AG04449 (cell line): ENCODE measurements around the gene MICALL2.

Experiments
- CTCF ChIA-PET: fragments of 350-600 bp; formaldehyde crosslinking; extraction: SDS; loops from one replicate; lab custom pipeline; 2021; ENCODE audit warnings: antibody characterized with exemption; lab: Yijun Ruan, JAX
- POLR2A ChIA-PET: fragments of 400-600, 350-600 bp; formaldehyde crosslinking; extraction: SDS; loops from one replicate; lab custom pipeline; 2020; ENCODE audit warnings: antibody characterized with exemption, inconsistent platforms; lab: Yijun Ruan, JAX
- DNase-seq: peaks from one replicate; pipeline ENCODE4 v3.0.0-alpha.2; 2010; ENCODE audit warnings: low read depth, low spot score
- H3K4me3 ChIP-seq: 2 replicates; pipeline ENCODE4 v1.5.1; 2011; ENCODE audit warnings: low read depth, mild to moderate bottlenecking, control low read depth, low read length
- TF ChIP-seq, protein P1 (sequence below): IDR thresholded peaks from one replicate; pipeline ENCODE4 v1.5.1; 2011; ENCODE audit warnings: mild to moderate bottlenecking, moderate library complexity, low read length, control low read depth, inconsistent platforms; ENCODE audit not compliant: insufficient read depth; ENCODE audit errors: missing control alignments

The MICALL2 gene

DNA sequence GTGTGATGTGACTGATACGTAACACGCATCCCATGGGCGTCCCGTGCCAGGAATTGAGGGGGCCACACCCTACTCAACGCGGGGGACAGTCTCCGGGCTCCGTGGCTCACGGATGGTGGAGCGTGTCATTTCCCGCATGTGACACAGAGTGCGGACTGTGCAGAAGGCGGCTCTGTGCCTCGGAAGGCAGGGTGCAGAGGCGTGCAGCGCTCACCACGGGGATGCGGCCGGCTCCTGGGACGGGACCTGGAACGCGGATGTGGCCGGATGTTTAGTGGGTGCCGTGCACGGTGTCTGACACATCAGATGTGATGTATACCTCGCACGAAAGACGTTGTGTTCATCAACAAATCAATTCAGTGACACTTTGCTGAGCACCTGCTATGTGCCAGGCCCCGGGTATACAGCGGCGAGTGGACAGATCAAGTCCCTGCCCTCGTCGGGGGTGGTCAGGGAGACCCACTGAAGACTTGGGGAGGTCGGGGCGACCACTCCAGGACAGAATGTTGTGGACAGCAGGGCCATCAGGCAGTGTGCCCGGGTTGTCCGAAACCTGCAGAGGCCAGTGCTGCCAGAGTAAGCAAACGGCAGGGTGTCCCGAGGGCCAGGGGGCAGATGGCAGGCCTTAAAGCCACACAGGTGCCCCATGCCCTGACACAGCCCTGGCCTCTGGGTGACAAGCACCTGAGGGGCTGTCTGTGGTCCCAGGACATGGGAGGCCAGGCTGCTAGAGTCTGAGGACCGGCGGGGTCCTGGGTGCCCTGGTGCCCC, 38.1 kb downstream of the MICALL2 start:
- CTCF ChIA-PET, result interaction anchor here (2.0 kb wide), 1 partner anchor 12 kb away, joined by 16 read pairs; no protein-coding TSS in a partner anchor
- TF ChIP-seq, protein P1, sequence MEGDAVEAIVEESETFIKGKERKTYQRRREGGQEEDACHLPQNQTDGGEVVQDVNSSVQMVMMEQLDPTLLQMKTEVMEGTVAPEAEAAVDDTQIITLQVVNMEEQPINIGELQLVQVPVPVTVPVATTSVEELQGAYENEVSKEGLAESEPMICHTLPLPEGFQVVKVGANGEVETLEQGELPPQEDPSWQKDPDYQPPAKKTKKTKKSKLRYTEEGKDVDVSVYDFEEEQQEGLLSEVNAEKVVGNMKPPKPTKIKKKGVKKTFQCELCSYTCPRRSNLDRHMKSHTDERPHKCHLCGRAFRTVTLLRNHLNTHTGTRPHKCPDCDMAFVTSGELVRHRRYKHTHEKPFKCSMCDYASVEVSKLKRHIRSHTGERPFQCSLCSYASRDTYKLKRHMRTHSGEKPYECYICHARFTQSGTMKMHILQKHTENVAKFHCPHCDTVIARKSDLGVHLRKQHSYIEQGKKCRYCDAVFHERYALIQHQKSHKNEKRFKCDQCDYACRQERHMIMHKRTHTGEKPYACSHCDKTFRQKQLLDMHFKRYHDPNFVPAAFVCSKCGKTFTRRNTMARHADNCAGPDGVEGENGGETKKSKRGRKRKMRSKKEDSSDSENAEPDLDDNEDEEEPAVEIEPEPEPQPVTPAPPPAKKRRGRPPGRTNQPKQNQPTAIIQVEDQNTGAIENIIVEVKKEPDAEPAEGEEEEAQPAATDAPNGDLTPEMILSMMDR, result no peak
- POLR2A ChIA-PET, result no interaction called here
- no peak overlapping the region for H3K4me3 ChIP-seq
- no peak for DNase-seq

- CTCF ChIA-PET, result interaction anchor here (1.0 to 1.1 kb wide), 4 partner anchors 9 to 226 kb away, joined by 3 to 4 read pairs (median 4); no protein-coding TSS in a partner anchor
Measured at GRCh38 chr7:1419688-1420087, 39.6 kb downstream of the MICALL2 start.

GRCh38 chr7:1419310-1419634, 40.0 kb downstream of the MICALL2 start:
- ChIA-PET CTCF (interaction anchor here (1.0 to 1.1 kb wide), 4 partner anchors 9 to 225 kb away, joined by 3 to 4 read pairs (median 4); no protein-coding TSS in a partner anchor), POLR2A (no interaction called here)
- TF ChIP-seq, protein P1, result no peak
- DNase-seq, result no peak
- H3K4me3 ChIP-seq, result no peak overlapping the region

More at GRCh38 chr7:1419688-1420087, 39.6 kb downstream of the MICALL2 start:
- TF ChIP-seq, protein P1, result no peak
- no peak for DNase-seq
- POLR2A ChIA-PET, result no interaction called here
- no peak overlapping the region for H3K4me3 ChIP-seq

DNA sequence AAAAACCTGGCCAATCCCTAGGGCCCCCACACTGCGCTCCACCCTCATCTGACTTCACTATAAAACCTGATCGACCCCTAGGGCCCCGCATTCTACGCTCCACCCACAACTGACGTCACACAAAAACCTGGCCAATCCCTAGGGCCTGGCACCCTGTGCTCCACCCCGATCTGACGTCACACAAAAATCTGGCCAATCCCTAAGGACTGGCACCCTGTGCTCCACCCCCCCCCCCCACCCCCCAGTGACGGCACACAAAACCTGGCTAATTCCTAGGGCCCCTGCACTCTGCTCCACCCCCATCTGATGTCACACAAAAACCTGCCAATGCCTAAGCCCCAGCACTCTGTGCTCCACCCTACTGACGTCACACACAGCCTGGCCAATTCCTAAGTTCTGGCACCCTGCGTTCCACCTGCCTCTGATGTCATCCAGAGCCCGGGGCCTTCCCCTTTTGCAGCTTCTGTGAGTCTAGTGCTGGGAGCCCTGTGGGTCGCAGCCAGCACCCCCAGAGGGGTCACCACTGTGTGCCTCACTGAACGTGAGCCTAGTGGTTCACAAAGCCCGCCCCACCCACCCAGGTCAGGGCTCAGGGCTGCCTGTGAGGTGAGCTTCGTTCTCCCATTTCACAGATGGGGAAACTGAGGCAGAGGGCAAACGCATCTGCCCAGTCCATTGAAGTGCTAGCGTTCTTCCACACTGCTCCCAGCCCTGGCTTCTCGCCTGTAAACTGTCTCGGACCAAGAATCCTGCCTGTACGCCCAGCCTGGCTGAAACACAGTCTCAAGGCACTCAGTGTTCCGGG, 40.6 kb downstream of the MICALL2 start:
- DNase-seq, result no peak
- CTCF ChIA-PET, result interaction anchor here (0.9 to 1.1 kb wide), 2 partner anchors 13 to 194 kb away, joined by 3 read pairs; no protein-coding TSS in a partner anchor
- H3K4me3 ChIP-seq, result no peak overlapping the region
- TF ChIP-seq, protein P1, result no peak
- POLR2A ChIA-PET, result no interaction called here

GRCh38 chr7:1415389-1415990, 43.8 kb downstream of the MICALL2 start:
- TF ChIP-seq, protein P1, result no peak
- ChIA-PET CTCF (no interaction called here), POLR2A (no interaction called here)
- H3K4me3 ChIP-seq, result no peak overlapping the region
- no peak for DNase-seq
